Naive B cell (primary cell): ENCODE measurements around the gene IER5. TPM values are rescaled to one million over a fixed set of nuclear protein-coding genes. Genes with fewer than 3 reads are reported as not detected.
A peak's percentile ranks its signal among the peaks of the same experiment; 100 is the strongest.

Experiments used
- ATAC-seq, 2 donors: fragments of 150-1000 bp; cut with Tn5 transposase; 2 replicates each; pipeline ENCODE4 v1.10.0; 2021; ENCODE audit warnings: low read depth in 2 of 2, mild to moderate bottlenecking in 2 of 2, moderate library complexity in 2 of 2
- DNase-seq: peaks from one replicate; pipeline ENCODE4 v3.0.0; 2022
- H3K27ac Mint-ChIP-seq, 6 donors: one replicate each; pipeline ENCODE4 v1.8.0; 2020 to 2022; ENCODE audit warnings: mild to moderate bottlenecking in 6 of 6, mixed read lengths in 6 of 6, moderate library complexity in 5 of 6, inconsistent platforms in 2 of 6
- H3K27me3 Mint-ChIP-seq, 3 donors: one replicate each; pipeline ENCODE4 v1.8.0; 2021 to 2022; ENCODE audit warnings: mixed read lengths in 3 of 3, mild to moderate bottlenecking in 1 of 3
- H3K36me3 Mint-ChIP-seq, 2 donors: one replicate each; pipeline ENCODE4 v1.8.0; 2020 to 2022; ENCODE audit warnings: mixed read lengths in 2 of 2, inconsistent platforms in 1 of 2, mild to moderate bottlenecking in 1 of 2
- H3K4me1 Mint-ChIP-seq, 3 donors: one replicate each; pipeline ENCODE4 v1.8.0; 2020 to 2022; ENCODE audit warnings: mixed read lengths in 3 of 3, inconsistent platforms in 1 of 3, mild to moderate bottlenecking in 1 of 3, moderate library complexity in 1 of 3
- H3K4me3 Mint-ChIP-seq, 8 donors: one replicate each; pipeline ENCODE4 v1.8.0; 2020 to 2022; ENCODE audit warnings: mild to moderate bottlenecking in 8 of 8, mixed read lengths in 8 of 8, moderate library complexity in 8 of 8, inconsistent platforms in 2 of 8
- H3K9me3 Mint-ChIP-seq, 7 donors: one replicate each; pipeline ENCODE4 v1.8.0; 2020 to 2022; ENCODE audit warnings: mixed read lengths in 7 of 7, mild to moderate bottlenecking in 5 of 7, inconsistent platforms in 2 of 7, moderate library complexity in 1 of 7
- polyA plus RNA-seq, 6 donors: library from polyadenylated mRNA; unstranded; fragments of 300-500 nt; fragmentation: Illumina TruSeq; gene quantifications; one replicate each; pipeline ENCODE4 v1.2.3, GENCODE V29; 2021; ENCODE audit warnings: low read depth in 6 of 6

The IER5 gene
- polyA plus RNA-seq, 6 donors from 2014 or later = 17.3 to 82.6 (median 34.1) TPM

DNA sequence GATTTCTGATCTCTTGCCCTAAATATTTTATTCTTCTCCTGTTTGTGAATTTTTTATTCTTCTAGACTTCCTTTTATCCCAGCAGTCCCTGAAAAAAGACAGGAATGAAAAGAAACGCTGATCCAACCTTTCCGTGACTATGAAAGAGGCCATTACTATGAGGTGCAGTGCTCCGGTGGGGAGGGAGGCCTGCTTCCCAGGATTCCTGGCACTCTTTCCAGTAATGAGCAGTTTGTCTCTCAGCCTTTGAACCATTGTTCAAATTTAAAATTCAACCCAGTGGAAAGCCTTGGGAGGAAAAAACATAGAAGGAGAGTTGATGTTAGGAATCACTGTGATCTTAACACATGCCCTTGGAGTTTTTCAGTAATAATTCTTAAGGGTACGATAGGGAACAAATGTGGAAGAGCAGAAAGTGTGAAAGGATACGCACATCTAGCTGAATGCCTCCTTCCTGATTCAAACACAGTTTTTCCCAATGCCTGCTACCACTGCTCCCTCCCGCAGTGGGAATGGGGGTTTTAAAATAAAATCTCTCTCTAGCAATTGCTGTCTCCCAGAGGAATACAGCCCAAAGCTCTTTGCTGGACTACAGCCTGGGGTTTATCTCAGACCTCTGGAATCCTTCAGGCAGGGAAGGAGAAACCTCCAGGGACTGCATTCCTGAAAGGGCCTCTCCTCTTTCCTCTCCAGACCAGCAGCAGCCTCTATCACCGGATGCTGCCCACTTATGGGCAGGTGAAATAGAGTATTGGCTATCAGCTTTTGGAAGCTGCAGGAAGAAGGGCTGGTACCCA lies 6.1 kb downstream of the IER5 start:
- Mint-ChIP-seq H3K27me3 (no peaks in the 10 kb centered on the region), H3K4me1 (peaks cover 54 to 80% (median 63%) of the 10 kb centered on the region in 3 donors), H3K36me3 (peaks cover 13 to 23% of the 10 kb centered on the region in 2 donors), H3K27ac (peak overlapping the region in 4 of 6 donors; percentile 4 to 86 (median 66)), H3K4me3 (peak overlapping the region in 1 of 8 donors; percentile 4), H3K9me3 (no peaks in the 10 kb centered on the region)
- ATAC-seq (no peak), DNase-seq (no peak)

DNA sequence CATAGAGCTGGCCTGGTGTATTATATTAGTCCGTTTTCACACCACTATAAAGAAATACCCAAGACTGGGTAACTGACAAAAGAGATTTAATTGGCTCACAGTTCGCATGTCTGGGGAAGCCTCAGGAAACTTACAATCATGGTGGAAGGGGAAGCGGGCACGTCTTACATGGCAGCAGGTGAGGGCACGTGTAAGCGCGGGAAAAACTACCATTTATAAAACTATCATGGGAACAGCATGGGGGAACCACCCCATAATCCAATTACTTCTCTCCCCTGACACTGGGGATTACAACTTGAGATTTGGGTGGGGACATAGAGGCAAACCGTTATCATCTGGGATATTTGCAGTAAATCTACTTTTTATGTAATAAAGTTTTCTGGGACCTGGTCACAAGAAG lies 6.8 kb downstream of the IER5 start:
- peaks cover 13 to 16% of the 10 kb centered on the region in 2 donors for H3K36me3 Mint-ChIP-seq

DNA sequence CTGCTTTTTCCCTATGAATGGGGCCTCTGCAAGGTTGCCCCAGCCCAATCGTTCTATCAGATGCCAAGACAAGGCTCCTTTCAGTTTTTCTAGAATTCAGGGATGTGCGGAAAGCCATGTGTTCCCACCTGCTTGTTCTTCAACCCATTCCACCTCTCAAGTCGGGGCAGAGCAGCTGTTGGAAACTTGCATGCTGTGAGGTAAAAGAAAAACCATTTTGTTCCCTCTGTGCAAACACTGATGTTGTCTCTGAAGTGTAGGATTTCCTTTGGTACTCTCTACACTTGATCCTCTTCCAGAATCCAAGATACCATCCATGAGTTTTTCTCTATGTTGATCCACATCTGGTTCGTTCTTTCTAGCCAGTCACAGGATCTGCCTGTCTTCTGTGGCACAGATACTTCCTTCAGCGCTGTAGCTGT lies 7.3 kb downstream of the IER5 start:
- H3K9me3 Mint-ChIP-seq = no peaks in the 10 kb centered on the region
- peaks cover 57 to 84% (median 72%) of the 10 kb centered on the region in 3 donors for H3K4me1 Mint-ChIP-seq
- no peaks in the 10 kb centered on the region for H3K27me3 Mint-ChIP-seq
- no peak for ATAC-seq
- no peak overlapping the region for H3K4me3 Mint-ChIP-seq
- DNase-seq = no peak
- peak overlapping the region in 1 of 6 donors; percentile 18 for H3K27ac Mint-ChIP-seq
- H3K36me3 Mint-ChIP-seq = peaks cover 13 to 16% of the 10 kb centered on the region in 2 donors

More for the DNA sequence above, 6.8 kb downstream of the IER5 start:
- no peak for DNase-seq
- peaks cover 54 to 80% (median 69%) of the 10 kb centered on the region in 3 donors for H3K4me1 Mint-ChIP-seq
- ATAC-seq = no peak
- H3K27me3 Mint-ChIP-seq = no peaks in the 10 kb centered on the region
- H3K4me3 Mint-ChIP-seq = peak overlapping the region in 1 of 8 donors; percentile 4
- peak overlapping the region in 2 of 6 donors; percentile 18 to 75 for H3K27ac Mint-ChIP-seq
- no peaks in the 10 kb centered on the region for H3K9me3 Mint-ChIP-seq

DNA sequence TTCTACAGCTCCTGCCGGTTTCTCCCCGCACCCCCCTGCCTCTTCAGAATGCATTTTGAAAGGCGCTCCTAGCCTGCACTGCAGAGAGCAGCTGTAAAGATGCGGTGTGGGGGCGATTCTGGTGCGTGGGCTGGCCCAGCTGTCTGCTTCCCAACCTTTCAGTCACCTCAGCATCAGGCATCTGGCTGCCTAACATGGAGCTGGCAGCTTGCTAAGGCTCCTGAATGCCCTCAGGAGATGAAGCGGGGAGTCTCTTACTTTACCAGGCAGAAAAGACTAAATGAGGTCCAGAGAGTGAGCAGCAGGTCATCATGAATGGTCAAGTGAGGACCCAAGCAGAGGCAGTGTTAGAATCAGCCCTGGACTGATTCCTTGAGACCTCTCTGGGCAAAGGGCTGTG lies 8.7 kb downstream of the IER5 start:
- Mint-ChIP-seq H3K27me3 (no peaks in the 10 kb centered on the region), H3K4me3 (peak overlapping the region in 1 of 8 donors; percentile 30), H3K9me3 (no peaks in the 10 kb centered on the region), H3K27ac (no peak overlapping the region), H3K4me1 (peaks cover 47 to 75% (median 66%) of the 10 kb centered on the region in 3 donors), H3K36me3 (peaks cover 7 to 13% of the 10 kb centered on the region in 2 donors)
- DNase-seq (no peak), ATAC-seq (no peak)

DNA sequence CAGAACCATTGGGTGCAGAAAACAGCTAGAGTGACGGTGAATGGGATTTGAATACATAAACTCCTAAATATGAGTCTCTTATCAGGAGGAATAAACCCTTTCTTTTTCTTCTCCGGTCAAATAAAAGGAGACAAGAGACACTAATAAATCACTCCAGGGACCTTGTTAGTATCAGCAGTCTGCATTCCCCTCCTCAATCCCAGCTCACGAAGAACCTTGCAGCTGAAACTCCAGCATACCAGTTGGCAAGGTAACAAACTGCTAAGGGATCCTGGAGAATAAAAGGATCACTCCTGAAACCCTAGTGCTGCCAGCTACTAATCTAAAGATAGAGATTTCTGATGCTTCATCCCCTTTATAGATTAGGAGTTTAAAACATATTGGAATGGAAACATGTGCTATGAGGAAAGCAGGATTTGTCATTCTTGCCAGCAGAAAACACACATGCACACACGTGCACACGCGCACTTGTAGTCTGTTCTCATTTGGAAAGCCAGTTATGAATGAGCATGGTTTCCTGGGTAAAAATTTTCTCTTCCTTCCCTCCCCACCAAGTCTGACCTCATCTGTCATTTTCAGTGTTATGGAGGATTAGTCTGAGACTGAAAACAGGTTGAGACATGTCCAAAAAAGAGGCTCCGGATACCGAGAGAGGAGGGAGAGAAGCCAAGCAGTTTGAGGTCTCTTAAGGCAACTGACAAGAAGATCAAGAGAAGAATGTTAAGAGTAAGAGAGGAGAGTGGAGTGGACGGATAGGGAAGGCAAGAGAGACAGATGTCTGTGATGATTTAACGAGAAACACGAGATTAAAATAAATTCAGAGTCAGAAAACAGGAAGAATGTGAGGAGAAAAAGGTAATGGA lies 10.9 kb downstream of the IER5 start:
- no peaks in the 10 kb centered on the region for H3K27me3 Mint-ChIP-seq
- DNase-seq = no peak
- peak overlapping the region in 4 of 6 donors; percentile 1 to 47 (median 43) for H3K27ac Mint-ChIP-seq
- peak overlapping the region in 5 of 8 donors; percentile 3 to 47 (median 11) for H3K4me3 Mint-ChIP-seq
- H3K36me3 Mint-ChIP-seq = peaks cover 0 to 2% of the 10 kb centered on the region in 2 donors
- no peaks in the 10 kb centered on the region for H3K9me3 Mint-ChIP-seq
- ATAC-seq = no peak
- peaks cover 38 to 68% (median 65%) of the 10 kb centered on the region in 3 donors for H3K4me1 Mint-ChIP-seq

DNA sequence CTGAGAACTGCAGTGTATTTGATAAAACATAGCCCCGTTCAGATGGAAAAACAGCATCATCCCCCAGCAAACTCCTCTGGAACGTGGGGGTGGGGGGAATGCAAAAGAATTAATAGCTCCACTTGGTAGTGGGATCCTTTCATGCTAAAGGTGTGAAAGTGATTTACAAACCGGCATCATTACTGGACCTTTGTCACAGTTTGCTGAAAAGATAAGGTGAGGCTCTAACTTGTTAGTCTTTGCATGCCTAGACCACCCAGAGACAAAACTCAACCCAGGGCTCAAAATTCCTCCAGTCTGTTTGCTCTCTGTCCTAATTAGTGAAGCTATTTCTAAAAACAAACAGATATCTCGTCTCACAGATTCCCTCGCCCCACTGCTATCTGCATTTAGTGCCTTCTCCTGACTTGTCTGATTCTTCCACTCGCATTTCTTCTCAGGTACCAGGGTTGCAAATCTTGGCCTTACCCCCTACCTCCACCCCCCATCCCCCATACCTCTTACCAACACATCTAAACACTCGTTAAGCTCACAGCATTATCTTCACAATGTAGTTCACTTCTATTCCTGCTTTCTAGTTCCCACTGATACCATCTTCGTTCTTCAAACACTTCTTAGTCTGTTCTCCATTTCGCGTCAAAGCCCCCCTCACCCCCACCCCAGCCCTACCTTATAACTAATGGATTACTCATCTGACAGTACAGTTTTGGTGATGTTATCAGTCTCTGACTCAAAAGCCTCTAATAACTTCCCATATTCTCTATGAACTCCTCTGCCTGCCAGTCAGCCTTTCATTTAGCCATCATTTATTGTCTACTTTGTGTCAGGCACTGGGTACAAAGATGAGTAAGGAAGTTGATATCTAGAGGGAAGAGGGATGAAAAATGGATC lies 11.8 kb downstream of the IER5 start:
- DNase-seq = no peak
- Mint-ChIP-seq H3K4me3 (peak overlapping the region in 6 of 8 donors; percentile 7 to 60 (median 29)), H3K27me3 (no peaks in the 10 kb centered on the region), H3K9me3 (no peaks in the 10 kb centered on the region), H3K36me3 (no peaks in the 10 kb centered on the region), H3K4me1 (peaks cover 35 to 65% (median 63%) of the 10 kb centered on the region in 3 donors), H3K27ac (peak overlapping the region in 3 of 6 donors; percentile 12 to 91 (median 32))
- ATAC-seq = no peak

DNA sequence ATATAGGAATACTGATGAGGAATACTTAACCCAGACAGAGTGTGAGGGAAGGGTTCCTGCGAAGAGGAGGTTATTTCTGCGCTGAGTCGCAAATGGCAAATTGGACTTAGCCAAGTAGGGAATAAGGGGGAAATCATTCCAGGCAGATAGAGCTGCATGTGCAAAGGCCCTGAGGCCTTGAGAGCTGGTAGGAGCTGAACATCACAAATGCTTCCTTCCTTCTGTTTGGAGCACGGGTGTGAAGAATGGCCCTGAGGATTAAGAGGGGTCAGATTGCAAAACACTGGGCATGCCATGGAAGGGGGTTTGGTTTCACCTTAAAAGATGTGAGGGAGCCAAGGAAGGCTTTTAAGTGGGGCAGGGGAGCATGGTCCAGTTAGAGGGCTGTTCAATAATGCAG lies 12.4 kb downstream of the IER5 start:
- DNase-seq = no peak

DNA sequence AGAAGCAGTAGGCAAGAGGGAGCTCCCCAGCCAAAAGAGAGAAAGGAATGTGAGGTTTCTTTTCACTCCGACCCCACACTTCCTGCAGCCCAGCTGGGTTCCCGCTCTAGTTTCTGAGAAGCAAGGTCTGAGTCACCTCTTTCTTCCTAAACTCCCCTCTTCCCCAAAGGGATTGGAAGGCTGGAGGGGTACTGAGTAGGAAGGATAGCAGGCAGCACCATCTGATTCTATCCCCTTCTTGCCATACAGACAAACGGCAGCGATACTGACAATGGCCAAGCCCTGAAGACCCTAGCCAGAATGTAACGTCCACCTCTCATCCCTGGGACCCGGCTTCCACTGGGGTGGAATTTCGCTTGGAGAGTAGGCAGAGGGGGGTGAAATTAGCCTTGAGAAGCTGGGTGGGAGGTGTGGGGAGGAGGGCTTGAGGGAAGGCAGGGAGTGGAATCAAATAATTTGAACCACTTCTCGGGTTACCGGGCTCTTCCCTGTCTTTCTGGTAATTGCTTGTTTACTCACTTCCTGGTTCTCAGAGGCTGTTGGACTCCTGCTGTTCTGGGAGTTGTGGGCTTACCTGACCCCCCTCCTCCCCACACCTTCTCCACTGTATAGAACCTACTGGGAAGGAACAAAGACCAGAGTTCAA lies 13.2 kb downstream of the IER5 start:
- H3K4me3 Mint-ChIP-seq = peak overlapping the region in 1 of 8 donors; percentile 14

More for the DNA sequence above, 12.4 kb downstream of the IER5 start:
- Mint-ChIP-seq H3K27ac (peak overlapping the region in 2 of 6 donors; percentile 32 to 91), H3K36me3 (no peaks in the 10 kb centered on the region), H3K9me3 (peaks cover 0 to 3% (median 0%) of the 10 kb centered on the region in 7 donors), H3K4me3 (peak overlapping the region in 1 of 8 donors; percentile 14), H3K4me1 (peaks cover 39 to 68% (median 64%) of the 10 kb centered on the region in 3 donors), H3K27me3 (no peaks in the 10 kb centered on the region)
- no peak for ATAC-seq

DNA sequence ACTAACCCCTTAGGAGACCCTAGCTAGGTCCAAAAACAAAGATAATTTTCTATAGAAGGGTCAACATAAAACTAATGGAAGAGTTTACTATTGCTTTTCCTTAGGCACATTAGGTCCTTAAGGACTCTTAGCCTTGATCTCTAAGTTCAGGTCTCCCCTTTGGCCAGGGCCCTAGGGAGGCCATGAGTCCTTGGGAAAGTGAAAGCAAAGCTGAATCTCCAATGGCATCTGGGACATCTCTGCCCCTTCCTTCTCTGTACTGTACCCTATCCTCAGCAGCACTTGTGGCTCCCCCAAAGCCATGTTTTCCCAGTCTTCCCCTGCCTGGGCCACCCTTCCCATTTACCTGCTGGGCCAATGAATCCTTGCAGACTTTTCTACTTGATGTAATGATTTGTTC lies 14.3 kb downstream of the IER5 start:
- Mint-ChIP-seq H3K27ac (peak overlapping the region in 2 of 6 donors; percentile 39 to 79), H3K27me3 (no peaks in the 10 kb centered on the region), H3K4me1 (peaks cover 38 to 59% (median 59%) of the 10 kb centered on the region in 3 donors), H3K36me3 (no peaks in the 10 kb centered on the region), H3K4me3 (peak overlapping the region in 1 of 8 donors; percentile 90), H3K9me3 (peaks cover 0 to 3% (median 0%) of the 10 kb centered on the region in 7 donors)
- ATAC-seq (no peak), DNase-seq (no peak)

More for the DNA sequence above, 13.2 kb downstream of the IER5 start:
- peak overlapping the region in 1 of 6 donors; percentile 21 for H3K27ac Mint-ChIP-seq
- DNase-seq (no peak), ATAC-seq (no peak)
- H3K4me1 Mint-ChIP-seq = peaks cover 40 to 66% (median 60%) of the 10 kb centered on the region in 3 donors
- H3K27me3 Mint-ChIP-seq = no peaks in the 10 kb centered on the region
- H3K36me3 Mint-ChIP-seq = no peaks in the 10 kb centered on the region
- peaks cover 0 to 3% (median 0%) of the 10 kb centered on the region in 7 donors for H3K9me3 Mint-ChIP-seq

DNA sequence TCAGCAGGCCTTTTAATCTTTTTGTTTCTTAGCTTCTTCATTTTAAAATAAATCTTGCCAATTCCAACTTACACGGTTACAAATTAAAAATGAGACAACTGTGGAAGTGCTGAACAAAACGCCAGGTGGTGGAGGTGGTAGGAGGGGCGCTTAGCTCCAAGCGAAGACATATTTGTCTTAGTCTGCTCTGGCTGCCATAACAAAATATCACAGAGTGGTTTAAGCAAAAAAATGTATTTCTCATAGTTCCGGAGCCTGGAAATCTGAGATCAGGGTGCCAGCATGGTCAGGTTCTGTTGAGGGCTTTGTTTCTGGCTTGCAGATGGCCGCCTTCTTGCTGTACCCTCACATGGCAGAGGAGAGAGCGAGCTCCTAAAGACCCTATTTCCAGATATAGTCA lies 14.9 kb downstream of the IER5 start:
- Mint-ChIP-seq H3K36me3 (no peaks in the 10 kb centered on the region), H3K4me3 (peak overlapping the region in 2 of 8 donors; percentile 7 to 90), H3K27ac (peak overlapping the region in 1 of 6 donors; percentile 93), H3K27me3 (peaks cover 0 to under 1% (median 0%) of the 10 kb centered on the region in 3 donors), H3K4me1 (peaks cover 35 to 54% (median 54%) of the 10 kb centered on the region in 3 donors), H3K9me3 (peaks cover 0 to 3% (median 0%) of the 10 kb centered on the region in 7 donors)
- DNase-seq (no peak), ATAC-seq (no peak)

DNA sequence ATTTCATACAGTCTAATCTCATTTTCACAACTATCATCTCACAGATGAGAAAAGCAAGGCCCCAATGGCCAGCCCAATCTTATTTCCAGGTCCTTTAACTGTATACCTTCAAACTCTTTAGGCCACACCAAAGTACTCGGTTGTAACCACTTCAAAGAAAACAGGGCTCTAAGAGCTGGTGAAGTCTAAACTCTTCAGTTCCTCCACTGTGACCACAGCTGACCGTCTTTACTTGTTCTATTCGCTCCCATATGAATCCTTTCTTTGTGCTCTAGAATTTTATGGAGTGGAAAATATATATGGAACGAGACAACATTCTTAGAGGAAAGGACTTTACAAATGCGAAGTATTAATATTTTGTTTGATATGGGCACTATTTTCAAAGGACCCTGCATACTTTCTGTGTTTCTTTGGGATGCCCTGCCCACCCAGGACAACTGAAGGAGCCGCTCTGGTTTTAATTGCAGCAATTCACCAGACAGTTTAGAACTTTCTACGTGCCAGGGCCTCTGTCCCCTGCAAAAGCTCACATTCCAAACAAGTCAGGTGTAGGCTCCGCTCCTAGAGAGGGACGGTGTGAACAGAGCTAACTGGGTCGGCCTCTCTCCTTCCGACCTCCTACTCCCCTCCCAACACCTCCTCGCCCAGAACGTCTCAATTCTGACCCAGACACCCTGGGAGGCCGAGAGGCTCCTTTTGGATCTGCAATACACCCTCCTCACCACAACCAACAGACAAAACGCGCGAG lies 15.7 kb downstream of the IER5 start:
- H3K27ac Mint-ChIP-seq = peak overlapping the region; percentile 44 to 94 (median 92)
- no peaks in the 10 kb centered on the region for H3K36me3 Mint-ChIP-seq
- peaks cover 0 to 5% (median 0%) of the 10 kb centered on the region in 3 donors for H3K27me3 Mint-ChIP-seq
- H3K4me1 Mint-ChIP-seq = peaks cover 32 to 47% (median 46%) of the 10 kb centered on the region in 3 donors
- peak overlapping the region; percentile 85 to 95 (median 90) for H3K4me3 Mint-ChIP-seq
- DNase-seq = no peak
- peak; percentile 59 to 65 for ATAC-seq
- H3K9me3 Mint-ChIP-seq = peaks cover 0 to 3% (median 0%) of the 10 kb centered on the region in 7 donors
